ENCODE data around the gene KRT14.
A peak's percentile ranks its signal among the peaks of the same experiment; 100 is the strongest.

Gene KRT14

DNA sequence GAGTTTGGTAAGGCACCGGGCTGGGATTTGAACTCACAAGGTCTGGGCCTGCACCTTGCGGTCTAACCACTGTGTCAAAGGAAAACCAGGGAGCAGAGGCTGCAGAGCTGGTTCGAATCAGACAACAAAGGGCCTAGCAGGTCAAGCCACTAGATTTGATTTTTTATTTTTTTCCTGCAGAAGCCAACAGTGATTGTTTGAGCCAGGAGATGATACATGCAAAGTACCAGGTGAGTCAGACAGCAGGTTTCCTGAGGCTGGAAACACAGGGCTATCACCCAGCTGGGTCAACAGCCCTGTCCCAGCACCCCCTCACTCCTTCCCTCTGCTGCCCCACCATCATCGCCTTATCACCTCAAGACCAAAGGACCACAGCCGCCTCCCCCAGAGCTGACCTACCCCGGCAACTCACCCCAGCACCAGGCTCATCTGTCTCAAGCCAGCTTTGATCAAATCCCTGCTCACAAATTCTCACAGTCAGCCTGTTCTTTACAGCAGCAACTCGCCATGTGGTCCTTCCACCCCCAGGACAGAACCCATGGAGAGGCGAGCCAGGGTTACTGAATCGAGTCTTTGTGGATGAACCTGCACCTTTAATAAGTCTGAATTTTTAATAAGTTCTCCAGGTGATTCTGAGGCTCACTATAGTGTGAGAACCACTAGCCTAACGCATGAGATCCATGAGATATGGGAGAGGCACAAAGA lies 45.6 kb downstream of the KRT14 start:
- H3K27ac Mint-ChIP-seq (ENCODE audit: low read depth), result no peak overlapping the region

DNA sequence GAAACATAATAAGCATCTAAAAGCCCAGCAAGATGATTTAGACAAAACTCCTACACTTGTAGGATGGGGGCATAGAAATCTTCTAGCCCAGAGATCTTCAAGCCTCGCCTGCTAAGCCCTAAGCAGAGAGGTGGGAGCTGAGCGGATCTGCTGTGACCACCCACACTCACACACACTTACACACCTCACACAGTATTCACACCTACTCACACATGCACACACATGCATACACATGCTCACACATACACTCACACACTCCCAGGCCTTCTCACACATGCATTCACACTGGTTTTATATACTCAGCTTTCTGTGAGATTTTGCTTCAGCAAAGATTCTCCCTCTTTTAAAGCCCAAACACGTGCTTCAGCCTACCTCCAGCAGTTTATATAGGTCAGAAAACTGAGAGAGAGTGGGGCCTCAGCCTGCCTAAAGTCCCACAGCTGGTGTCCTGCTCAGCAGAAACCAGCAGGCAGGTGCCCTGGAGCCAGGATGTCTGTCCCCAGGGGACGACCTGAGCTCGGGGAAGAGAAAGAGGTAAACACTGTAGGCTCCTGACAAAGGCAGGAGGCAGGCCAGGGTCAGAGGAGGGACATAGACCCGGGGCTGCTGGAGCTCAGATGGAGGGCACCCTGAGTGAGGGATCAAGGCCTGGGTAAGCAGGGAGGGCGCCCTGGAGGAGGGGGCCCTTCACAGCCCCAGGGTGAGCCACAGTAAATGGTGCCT lies 46.6 kb downstream of the KRT14 start:
- Mint-ChIP-seq H3K4me3 (no peak overlapping the region), H3K4me1 (no peaks in the 10 kb centered on the region), H3K27me3 (peaks cover 21% of the 10 kb centered on the region), H3K9me3 (no peaks in the 10 kb centered on the region), H3K36me3 (ENCODE audit: insufficient read depth) (no peaks in the 10 kb centered on the region), H3K27ac (ENCODE audit: low read depth) (no peak overlapping the region)
- ATAC-seq (replicated peaks; ENCODE audit: extremely low read depth, poor library complexity, severe bottlenecking), result no peak
- no peak for DNase-seq (ENCODE audit: low spot score in 2 of 2)

More for the DNA sequence above, 45.6 kb downstream of the KRT14 start:
- H3K36me3 Mint-ChIP-seq (ENCODE audit: insufficient read depth), result no peaks in the 10 kb centered on the region
- H3K27me3 Mint-ChIP-seq, result peaks cover 14% of the 10 kb centered on the region
- DNase-seq (ENCODE audit: low spot score in 2 of 2) (no peak), ATAC-seq (replicated peaks; ENCODE audit: extremely low read depth, poor library complexity, severe bottlenecking) (no peak)
- no peaks in the 10 kb centered on the region for H3K9me3 Mint-ChIP-seq
- no peak overlapping the region for H3K4me3 Mint-ChIP-seq
- H3K4me1 Mint-ChIP-seq, result no peaks in the 10 kb centered on the region

DNA sequence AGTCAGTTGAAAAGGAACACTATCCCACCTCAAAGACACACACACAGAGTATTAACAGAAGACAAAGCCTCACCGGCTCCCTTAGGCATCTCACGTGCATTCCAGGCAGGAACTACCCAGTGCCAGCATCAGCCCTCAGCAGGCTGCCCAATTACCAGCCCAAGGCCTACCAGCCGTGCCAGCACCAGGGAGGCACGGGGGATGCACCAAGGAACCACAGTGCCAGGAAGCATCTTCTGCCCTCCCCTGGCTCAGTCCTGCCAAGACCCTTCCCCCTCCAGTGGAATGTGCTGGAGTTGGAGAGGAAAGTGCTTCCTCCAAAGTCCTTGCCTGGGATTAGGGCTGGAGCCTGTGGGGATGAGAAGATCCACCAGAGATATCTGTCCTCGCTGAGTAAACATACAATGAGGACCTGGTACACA lies 47.6 kb downstream of the KRT14 start:
- Mint-ChIP-seq H3K27me3 (peaks cover 32% of the 10 kb centered on the region), H3K4me3 (no peak overlapping the region), H3K36me3 (ENCODE audit: insufficient read depth) (no peaks in the 10 kb centered on the region), H3K4me1 (no peaks in the 10 kb centered on the region), H3K9me3 (no peaks in the 10 kb centered on the region), H3K27ac (ENCODE audit: low read depth) (no peak overlapping the region)
- ATAC-seq (replicated peaks; ENCODE audit: extremely low read depth, poor library complexity, severe bottlenecking) (no peak), DNase-seq (ENCODE audit: low spot score in 2 of 2) (no peak)

DNA sequence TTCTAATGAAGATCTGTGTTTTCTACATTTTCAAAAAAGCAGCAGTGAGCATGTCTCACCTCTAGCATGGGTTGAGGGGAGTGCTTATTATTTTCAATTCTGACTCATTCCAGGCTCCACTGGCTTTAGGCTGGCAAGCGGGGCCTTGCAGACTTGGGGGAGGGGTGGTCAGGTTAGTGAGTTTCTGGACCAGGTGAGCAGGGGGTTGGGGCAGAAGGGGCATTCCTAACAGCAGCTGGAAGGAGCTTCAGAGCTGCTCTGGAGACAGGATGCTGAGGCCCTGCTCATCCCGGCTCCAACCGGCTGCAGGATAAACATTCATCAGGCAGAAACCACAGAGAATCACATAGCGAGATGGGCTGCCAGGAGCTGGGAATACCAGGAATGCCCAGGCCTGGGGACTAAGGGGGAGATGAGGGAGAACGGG lies 48.1 kb downstream of the KRT14 start:
- no peak overlapping the region for H3K27ac Mint-ChIP-seq (ENCODE audit: low read depth)
- no peaks in the 10 kb centered on the region for H3K36me3 Mint-ChIP-seq (ENCODE audit: insufficient read depth)
- no peaks in the 10 kb centered on the region for H3K4me1 Mint-ChIP-seq
- H3K9me3 Mint-ChIP-seq, result no peaks in the 10 kb centered on the region
- DNase-seq (ENCODE audit: low spot score in 2 of 2), result no peak
- H3K27me3 Mint-ChIP-seq, result peaks cover 37% of the 10 kb centered on the region
- no peak for ATAC-seq (replicated peaks; ENCODE audit: extremely low read depth, poor library complexity, severe bottlenecking)
- H3K4me3 Mint-ChIP-seq, result no peak overlapping the region

DNA sequence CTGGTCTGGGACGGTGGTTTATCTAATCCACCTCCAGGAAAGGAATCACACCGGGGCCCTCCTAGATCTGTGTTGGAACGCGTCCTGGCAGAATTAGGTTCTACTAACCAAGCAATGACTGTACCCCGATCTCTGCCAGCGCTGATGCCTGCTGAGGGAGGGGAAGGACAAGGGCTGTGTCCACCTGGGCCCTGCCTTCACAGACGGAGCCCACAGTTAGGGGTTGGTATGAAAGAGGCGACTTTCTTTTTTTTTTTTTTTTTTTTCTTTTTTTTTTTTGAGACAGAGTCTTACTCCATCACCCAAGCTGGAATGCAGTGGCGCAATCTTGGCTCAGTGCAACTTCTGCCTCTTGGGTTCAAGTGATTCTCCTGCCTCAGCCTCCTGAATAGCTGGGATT lies 48.7 kb downstream of the KRT14 start:
- Mint-ChIP-seq H3K4me1 (no peaks in the 10 kb centered on the region), H3K4me3 (no peak overlapping the region), H3K27ac (ENCODE audit: low read depth) (no peak overlapping the region), H3K36me3 (ENCODE audit: insufficient read depth) (no peaks in the 10 kb centered on the region), H3K9me3 (no peaks in the 10 kb centered on the region), H3K27me3 (peaks cover 43% of the 10 kb centered on the region)
- no peak for ATAC-seq (replicated peaks; ENCODE audit: extremely low read depth, poor library complexity, severe bottlenecking)
- DNase-seq (ENCODE audit: low spot score in 2 of 2), result no peak

DNA sequence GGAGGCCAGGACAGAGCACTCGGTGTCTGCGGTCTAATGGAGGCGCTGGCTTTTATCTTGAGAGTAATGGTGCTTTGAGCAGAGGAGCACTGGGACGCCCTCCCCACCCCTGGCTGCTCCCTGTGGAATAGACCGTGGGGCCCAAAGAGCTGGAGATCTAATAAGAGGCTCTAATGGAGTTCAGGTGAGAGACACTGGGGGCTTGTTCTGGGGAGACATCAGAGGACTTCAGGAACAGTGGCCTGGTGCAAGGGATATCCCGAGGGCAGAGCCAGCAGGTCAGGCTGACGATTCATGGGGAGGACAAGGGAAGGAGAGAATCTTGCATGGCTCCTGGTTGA lies 49.1 kb downstream of the KRT14 start:
- H3K36me3 Mint-ChIP-seq (ENCODE audit: insufficient read depth), result no peaks in the 10 kb centered on the region
- DNase-seq (ENCODE audit: low spot score in 2 of 2) (no peak), ATAC-seq (replicated peaks; ENCODE audit: extremely low read depth, poor library complexity, severe bottlenecking) (no peak)
- H3K27ac Mint-ChIP-seq (ENCODE audit: low read depth), result peak overlapping the region; percentile 47
- H3K4me1 Mint-ChIP-seq, result no peaks in the 10 kb centered on the region
- H3K27me3 Mint-ChIP-seq, result peaks cover 47% of the 10 kb centered on the region
- no peaks in the 10 kb centered on the region for H3K9me3 Mint-ChIP-seq
- no peak overlapping the region for H3K4me3 Mint-ChIP-seq

DNA sequence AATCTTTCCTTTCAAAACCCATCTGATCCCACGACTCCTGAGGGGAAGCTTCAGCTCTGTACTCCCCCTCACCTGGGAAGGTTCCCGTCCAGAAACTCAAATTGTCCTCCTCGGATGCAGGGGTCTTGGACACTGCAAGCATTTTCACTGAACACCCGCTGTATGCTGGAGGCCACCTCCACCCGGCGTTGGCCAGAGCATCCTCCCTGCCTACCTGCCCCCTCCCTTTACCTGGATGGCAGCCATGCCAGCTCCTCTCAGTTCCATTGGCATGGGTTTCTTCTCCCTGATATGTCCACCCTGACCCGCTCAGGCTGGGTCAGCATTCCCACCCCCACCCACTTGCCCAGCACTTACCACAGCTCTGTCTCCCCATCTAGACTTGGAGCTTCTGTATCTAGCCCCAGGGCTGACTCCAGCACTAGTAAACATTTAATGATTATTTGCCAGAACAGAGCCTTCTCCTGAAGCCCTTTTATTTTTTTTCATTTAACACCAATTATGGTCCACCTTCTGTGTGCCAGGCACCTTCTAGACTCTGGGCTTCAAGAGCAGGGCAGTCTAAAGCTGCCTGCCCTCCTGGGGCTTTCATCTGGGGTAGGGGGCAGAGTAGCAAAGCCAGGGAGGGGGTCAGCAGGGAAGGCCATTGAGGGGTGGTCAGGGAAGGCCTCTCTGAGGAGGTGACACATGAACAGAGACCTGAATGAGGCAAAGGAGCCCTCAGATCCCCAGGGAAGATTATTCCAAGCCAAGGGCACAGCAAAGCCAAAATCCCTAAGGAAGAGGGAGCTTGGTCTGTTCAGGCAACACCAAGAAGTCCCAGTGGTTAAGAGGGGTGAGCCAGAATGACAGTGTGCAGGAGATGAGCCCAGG lies 49.7 kb downstream of the KRT14 start:
- H3K27me3 Mint-ChIP-seq, result peaks cover 53% of the 10 kb centered on the region
- DNase-seq (ENCODE audit: low spot score in 2 of 2), result no peak

DNA sequence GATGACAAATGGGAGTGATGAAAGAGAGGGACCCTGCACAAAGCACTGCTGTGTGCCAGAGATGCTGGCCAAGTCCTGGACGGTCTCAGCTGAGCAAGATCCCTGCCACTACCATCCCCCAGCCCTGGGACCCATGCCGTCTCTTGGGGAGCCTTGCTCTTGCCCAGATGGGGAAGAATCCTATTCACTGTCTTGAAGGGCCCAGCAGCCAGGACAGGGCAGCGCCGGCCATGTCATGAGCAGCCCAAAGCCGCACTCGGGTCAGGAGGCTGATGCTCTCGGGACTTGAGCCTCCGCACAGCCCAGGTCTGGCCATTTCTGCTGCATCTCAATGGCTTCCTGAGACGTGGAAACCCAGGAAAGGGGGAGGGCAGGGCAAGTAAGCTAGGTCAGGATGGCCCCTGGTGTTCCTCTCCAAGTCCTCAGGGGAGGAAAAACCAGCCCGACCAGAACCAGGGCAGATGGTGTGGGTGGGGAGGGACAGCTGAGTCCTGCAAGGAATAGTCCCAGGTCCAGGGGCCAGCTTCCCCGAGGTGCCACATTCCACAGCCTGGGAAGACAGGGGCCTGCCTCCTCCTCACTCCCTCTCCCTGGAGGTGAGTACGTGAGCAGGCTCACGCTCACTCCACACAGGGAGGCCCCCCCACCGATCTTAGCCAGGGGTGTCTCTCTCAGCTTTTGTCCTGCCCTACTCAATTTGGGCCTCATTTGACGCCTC lies 50.8 kb downstream of the KRT14 start:
- H3K4me1 Mint-ChIP-seq, result no peaks in the 10 kb centered on the region
- peaks cover 64% of the 10 kb centered on the region for H3K27me3 Mint-ChIP-seq
- no peak overlapping the region for H3K4me3 Mint-ChIP-seq
- H3K27ac Mint-ChIP-seq (ENCODE audit: low read depth), result no peak overlapping the region
- H3K9me3 Mint-ChIP-seq, result no peaks in the 10 kb centered on the region
- no peak for ATAC-seq (replicated peaks; ENCODE audit: extremely low read depth, poor library complexity, severe bottlenecking)
- H3K36me3 Mint-ChIP-seq (ENCODE audit: insufficient read depth), result no peaks in the 10 kb centered on the region
- no peak for DNase-seq (ENCODE audit: low spot score in 2 of 2)

More for the DNA sequence above, 49.7 kb downstream of the KRT14 start:
- H3K9me3 Mint-ChIP-seq, result no peaks in the 10 kb centered on the region
- peak overlapping the region; percentile 47 for H3K27ac Mint-ChIP-seq (ENCODE audit: low read depth)
- no peak overlapping the region for H3K4me3 Mint-ChIP-seq
- H3K36me3 Mint-ChIP-seq (ENCODE audit: insufficient read depth), result no peaks in the 10 kb centered on the region
- no peak for ATAC-seq (replicated peaks; ENCODE audit: extremely low read depth, poor library complexity, severe bottlenecking)
- no peaks in the 10 kb centered on the region for H3K4me1 Mint-ChIP-seq

DNA sequence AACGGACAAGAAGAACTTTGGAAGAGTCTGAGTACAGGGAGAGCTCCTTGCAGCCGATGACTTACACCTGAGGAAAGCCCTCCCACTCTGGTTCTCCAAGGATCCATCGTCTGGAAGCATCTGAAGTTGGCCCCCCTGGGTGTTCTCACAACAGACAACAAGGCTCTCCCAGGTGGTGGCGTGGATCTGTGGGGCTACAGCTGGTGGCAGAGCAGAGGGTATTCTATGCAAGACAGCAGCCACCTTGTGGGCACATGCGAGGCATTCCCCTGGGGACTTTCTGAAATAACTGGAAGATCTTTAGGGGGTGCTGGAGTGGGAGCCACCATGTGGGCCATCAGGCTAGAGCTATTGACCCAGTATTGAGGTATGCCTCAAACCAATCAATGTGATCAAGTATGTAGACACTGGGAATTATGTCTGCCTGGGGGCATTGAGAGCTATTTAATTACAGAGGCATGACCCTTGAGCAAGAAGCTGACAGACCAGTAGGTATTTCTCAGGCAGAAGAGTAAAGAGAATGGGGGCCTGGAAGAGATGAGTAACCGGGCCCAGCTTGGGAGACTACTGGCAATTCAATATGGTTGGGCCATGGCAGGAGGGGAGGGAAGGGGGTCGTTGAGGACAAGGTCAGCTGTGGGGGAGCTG lies 51.7 kb downstream of the KRT14 start:
- no peak overlapping the region for H3K27ac Mint-ChIP-seq (ENCODE audit: low read depth)
- DNase-seq (ENCODE audit: low spot score in 2 of 2), result no peak
- H3K9me3 Mint-ChIP-seq, result no peaks in the 10 kb centered on the region
- H3K4me1 Mint-ChIP-seq, result no peaks in the 10 kb centered on the region
- H3K27me3 Mint-ChIP-seq, result peaks cover 73% of the 10 kb centered on the region
- H3K36me3 Mint-ChIP-seq (ENCODE audit: insufficient read depth), result no peaks in the 10 kb centered on the region
- ATAC-seq (replicated peaks; ENCODE audit: extremely low read depth, poor library complexity, severe bottlenecking), result no peak
- H3K4me3 Mint-ChIP-seq, result no peak overlapping the region

DNA sequence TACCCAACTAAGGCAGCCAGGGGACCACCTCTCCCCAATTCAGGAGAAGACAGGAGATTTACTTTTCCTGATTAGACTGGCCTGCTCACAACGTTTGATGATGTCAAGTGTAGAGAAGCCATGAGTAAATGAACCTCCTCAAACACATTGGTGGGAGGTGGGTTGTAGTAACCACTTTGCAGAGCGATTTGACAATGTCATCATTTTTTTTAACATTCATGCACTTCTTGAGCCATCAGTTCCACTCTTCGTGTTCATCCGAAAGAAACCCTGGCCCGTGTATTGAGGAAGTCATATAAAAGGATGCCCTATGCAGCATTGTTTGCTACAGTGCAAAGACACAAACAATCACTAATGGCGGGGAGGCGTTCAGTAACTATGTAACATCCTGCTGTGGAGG lies 53.1 kb downstream of the KRT14 start:
- Mint-ChIP-seq H3K9me3 (no peaks in the 10 kb centered on the region), H3K27ac (ENCODE audit: low read depth) (no peak overlapping the region), H3K4me1 (peaks cover 8% of the 10 kb centered on the region), H3K4me3 (no peak overlapping the region), H3K36me3 (ENCODE audit: insufficient read depth) (no peaks in the 10 kb centered on the region), H3K27me3 (peaks cover 87% of the 10 kb centered on the region)
- DNase-seq (ENCODE audit: low spot score in 2 of 2) (no peak), ATAC-seq (replicated peaks; ENCODE audit: extremely low read depth, poor library complexity, severe bottlenecking) (no peak)

DNA sequence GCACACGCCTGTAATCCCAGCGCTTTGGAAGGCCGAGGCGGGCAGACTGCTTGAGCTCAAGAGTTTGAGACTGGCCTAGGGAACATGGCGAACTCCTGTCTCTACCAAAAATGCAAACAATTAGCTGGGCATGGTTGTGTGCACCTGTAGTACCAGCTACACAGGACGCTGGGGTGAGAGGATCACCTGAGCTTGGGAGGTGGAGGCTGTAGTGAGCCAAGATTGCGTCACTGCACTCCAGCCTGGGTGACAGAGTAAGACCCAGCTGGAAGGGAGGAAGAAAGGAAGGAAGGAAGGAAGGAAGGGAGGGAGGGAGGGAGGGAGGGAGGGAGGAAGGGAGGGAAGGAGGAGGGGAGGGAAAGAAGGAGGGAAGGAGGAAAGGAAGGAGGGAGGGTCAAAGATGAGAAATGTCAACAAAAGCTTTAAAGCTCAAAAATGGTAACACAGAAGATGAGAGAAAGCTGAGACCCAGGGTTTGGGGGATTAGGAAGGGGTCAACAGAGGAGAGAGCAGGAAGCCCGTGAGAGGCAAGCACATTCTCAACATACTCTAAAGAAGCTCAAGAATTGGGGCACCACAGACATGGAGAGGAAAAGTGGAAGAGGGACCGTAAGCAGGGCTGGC lies 53.6 kb downstream of the KRT14 start:
- peaks cover 13% of the 10 kb centered on the region for H3K4me1 Mint-ChIP-seq
- no peak overlapping the region for H3K27ac Mint-ChIP-seq (ENCODE audit: low read depth)
- H3K9me3 Mint-ChIP-seq, result no peaks in the 10 kb centered on the region
- H3K36me3 Mint-ChIP-seq (ENCODE audit: insufficient read depth), result no peaks in the 10 kb centered on the region
- no peak overlapping the region for H3K4me3 Mint-ChIP-seq
- DNase-seq (ENCODE audit: low spot score in 2 of 2) (no peak), ATAC-seq (replicated peaks; ENCODE audit: extremely low read depth, poor library complexity, severe bottlenecking) (no peak)
- H3K27me3 Mint-ChIP-seq, result peaks cover 92% of the 10 kb centered on the region

Data from central memory CD8-positive, alpha-beta T cell (primary cell).